Fibroblast of lung (primary cell): ENCODE data around the gene ZNF319.

Experiments used
- EZH2 ChIP-seq: IDR thresholded peaks from 2 replicates; pipeline ENCODE4 v1.5.1; 2012; ENCODE audit warnings: low read length, control low read depth, mild to moderate bottlenecking; ENCODE audit errors: missing control alignments
- TF ChIP-seq, protein P1 (sequence below), 2 donors: IDR thresholded peaks in 1 of 2; conservative IDR thresholded peaks in 1 of 2; 1 replicate in 1 of 2; 2 replicates in 1 of 2; pipeline ENCODE4 v1.5.1; 2011 to 2012; ENCODE audit warnings: low read length in 2 of 2, control low read depth in 1 of 2, inconsistent platforms in 1 of 2, low read depth in 1 of 2, mild to moderate bottlenecking in 1 of 2

DNA sequence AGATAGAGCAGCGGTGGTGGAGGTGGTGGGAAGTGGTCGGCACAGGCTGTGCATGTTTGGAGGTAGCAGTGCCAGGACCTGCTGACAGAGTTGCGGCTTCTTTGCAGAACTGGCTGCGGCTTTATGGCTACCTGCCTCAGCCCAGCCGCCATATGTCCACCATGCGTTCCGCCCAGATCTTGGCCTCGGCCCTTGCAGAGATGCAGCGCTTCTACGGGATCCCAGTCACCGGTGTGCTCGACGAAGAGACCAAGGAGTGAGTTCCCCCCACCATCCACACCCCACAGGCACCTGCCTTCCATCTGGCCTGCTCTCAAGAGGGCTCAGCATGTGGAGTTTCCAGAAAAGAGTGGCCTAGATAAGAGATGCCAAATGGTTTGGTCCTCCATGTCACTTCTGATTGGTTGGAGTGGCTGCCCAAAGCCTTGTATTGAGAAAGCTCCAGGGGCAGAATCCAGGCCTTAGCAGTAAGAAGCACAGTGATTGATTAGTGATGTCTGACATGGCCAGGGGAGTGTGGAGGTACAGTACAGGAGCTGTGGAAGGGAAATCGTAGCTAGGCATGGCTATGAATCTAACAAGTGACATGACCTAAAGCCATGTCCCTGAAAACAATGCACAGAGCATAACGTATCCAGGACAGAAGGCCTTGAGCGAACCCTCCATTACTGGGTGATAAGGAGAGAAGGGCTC is 37.0 kb upstream of the ZNF319 start:
- TF ChIP-seq, protein P1, sequence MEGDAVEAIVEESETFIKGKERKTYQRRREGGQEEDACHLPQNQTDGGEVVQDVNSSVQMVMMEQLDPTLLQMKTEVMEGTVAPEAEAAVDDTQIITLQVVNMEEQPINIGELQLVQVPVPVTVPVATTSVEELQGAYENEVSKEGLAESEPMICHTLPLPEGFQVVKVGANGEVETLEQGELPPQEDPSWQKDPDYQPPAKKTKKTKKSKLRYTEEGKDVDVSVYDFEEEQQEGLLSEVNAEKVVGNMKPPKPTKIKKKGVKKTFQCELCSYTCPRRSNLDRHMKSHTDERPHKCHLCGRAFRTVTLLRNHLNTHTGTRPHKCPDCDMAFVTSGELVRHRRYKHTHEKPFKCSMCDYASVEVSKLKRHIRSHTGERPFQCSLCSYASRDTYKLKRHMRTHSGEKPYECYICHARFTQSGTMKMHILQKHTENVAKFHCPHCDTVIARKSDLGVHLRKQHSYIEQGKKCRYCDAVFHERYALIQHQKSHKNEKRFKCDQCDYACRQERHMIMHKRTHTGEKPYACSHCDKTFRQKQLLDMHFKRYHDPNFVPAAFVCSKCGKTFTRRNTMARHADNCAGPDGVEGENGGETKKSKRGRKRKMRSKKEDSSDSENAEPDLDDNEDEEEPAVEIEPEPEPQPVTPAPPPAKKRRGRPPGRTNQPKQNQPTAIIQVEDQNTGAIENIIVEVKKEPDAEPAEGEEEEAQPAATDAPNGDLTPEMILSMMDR (conservative IDR thresholded peaks at IDR 0.05 in 1 of 2, IDR thresholded peaks at IDR 0.05 in 1 of 2; ENCODE audit: low read depth in 1 of 2, low read length in 2 of 2): no peak
- TF ChIP-seq EZH2: no peak
